ENCODE results near the gene MACROH2A2. TPM values are rescaled to one million over a fixed set of nuclear protein-coding genes. Genes with fewer than 3 reads are reported as not detected.

The MACROH2A2 gene
- total RNA-seq, 1 donor from 2014 or later, result 29.0 TPM

GRCh38 chr10:70130878-70131559, 78.4 kb downstream of the MACROH2A2 start:
- DNase-seq (ENCODE audit: low spot score), result no peak

GRCh38 chr10:70131560-70131937, 78.9 kb downstream of the MACROH2A2 start:
- no peak for DNase-seq (ENCODE audit: low spot score)

- peak; percentile 82 for DNase-seq (ENCODE audit: low spot score)
Observed at GRCh38 chr10:70132098-70133029, 79.7 kb downstream of the MACROH2A2 start, which contains the start of gene AIFM2. Gene AIFM2, minus strand, starts transcription at chr10:70132825. Its CDS starts 8,741 bp downstream, at chr10:70124084.

- peak; percentile 22 for DNase-seq (ENCODE audit: low spot score)
Observed at GRCh38 chr10:70135046-70135445, 82.4 kb downstream of the MACROH2A2 start.

GRCh38 chr10:70135684-70136083, 83.0 kb downstream of the MACROH2A2 start:
- DNase-seq (ENCODE audit: low spot score), result peak; percentile 38

- peak; percentile 25 for DNase-seq (ENCODE audit: low spot score)
Observed at GRCh38 chr10:70137135-70137534, 84.5 kb downstream of the MACROH2A2 start.

- DNase-seq (ENCODE audit: low spot score), result no peak
Observed at GRCh38 chr10:70137927-70138883, 85.6 kb downstream of the MACROH2A2 start.

GRCh38 chr10:70139151-70139996, 86.7 kb downstream of the MACROH2A2 start:
- DNase-seq (ENCODE audit: low spot score), result no peak

- no peak for DNase-seq (ENCODE audit: low spot score)
Observed at GRCh38 chr10:70139997-70140250, 87.3 kb downstream of the MACROH2A2 start.

- no peak for DNase-seq (ENCODE audit: low spot score)
Observed at GRCh38 chr10:70140297-70140696, 87.7 kb downstream of the MACROH2A2 start.

- DNase-seq (ENCODE audit: low spot score), result no peak
Observed at GRCh38 chr10:70142555-70142954, 89.9 kb downstream of the MACROH2A2 start.

GRCh38 chr10:70144372-70145110, 91.9 kb downstream of the MACROH2A2 start:
- no peak for DNase-seq (ENCODE audit: low spot score)

- DNase-seq (ENCODE audit: low spot score), result no peak
Observed at GRCh38 chr10:70145166-70145665, 92.6 kb downstream of the MACROH2A2 start.

GRCh38 chr10:70145666-70146488, 93.2 kb downstream of the MACROH2A2 start:
- DNase-seq (ENCODE audit: low spot score), result peak; percentile 71

GRCh38 chr10:70146489-70147258, 94.0 kb downstream of the MACROH2A2 start, which contains the start of gene TYSND1:
Gene TYSND1, minus strand, starts transcription at chr10:70146700. Its CDS starts 114 bp downstream, at chr10:70146586.
- peak; percentile 98 for DNase-seq (ENCODE audit: low spot score)

GRCh38 chr10:70147259-70147625, 94.6 kb downstream of the MACROH2A2 start:
- no peak for DNase-seq (ENCODE audit: low spot score)

- DNase-seq (ENCODE audit: low spot score), result no peak
Observed at GRCh38 chr10:70148516-70148915, 95.9 kb downstream of the MACROH2A2 start.

GRCh38 chr10:70155255-70155838, 102.7 kb downstream of the MACROH2A2 start:
- DNase-seq (ENCODE audit: low spot score), result no peak

All from ureter (tissue), 1 donor.